ENCODE measurements around the gene TGFB3.

- no peak for TF ChIP-seq TCF7 (CRISPR knock-in tag; IDR thresholded peaks at IDR 0.05; ENCODE audit: low read depth)
- no peak for TF ChIP-seq ATF6 (CRISPR knock-in tag; IDR thresholded peaks at IDR 0.05)
- TF ChIP-seq, protein P1, sequence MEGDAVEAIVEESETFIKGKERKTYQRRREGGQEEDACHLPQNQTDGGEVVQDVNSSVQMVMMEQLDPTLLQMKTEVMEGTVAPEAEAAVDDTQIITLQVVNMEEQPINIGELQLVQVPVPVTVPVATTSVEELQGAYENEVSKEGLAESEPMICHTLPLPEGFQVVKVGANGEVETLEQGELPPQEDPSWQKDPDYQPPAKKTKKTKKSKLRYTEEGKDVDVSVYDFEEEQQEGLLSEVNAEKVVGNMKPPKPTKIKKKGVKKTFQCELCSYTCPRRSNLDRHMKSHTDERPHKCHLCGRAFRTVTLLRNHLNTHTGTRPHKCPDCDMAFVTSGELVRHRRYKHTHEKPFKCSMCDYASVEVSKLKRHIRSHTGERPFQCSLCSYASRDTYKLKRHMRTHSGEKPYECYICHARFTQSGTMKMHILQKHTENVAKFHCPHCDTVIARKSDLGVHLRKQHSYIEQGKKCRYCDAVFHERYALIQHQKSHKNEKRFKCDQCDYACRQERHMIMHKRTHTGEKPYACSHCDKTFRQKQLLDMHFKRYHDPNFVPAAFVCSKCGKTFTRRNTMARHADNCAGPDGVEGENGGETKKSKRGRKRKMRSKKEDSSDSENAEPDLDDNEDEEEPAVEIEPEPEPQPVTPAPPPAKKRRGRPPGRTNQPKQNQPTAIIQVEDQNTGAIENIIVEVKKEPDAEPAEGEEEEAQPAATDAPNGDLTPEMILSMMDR (IDR thresholded peaks at IDR 0.05): no peak
Observed at GRCh38 chr14:75960231-75960630, 21.6 kb downstream of the TGFB3 start.

Measured in WTC11 (cell line).